Measurements from ENCODE around the gene STK10. TPM values are rescaled to one million over a fixed set of nuclear protein-coding genes. Genes with fewer than 3 reads are reported as not detected.
"Not testable (repeated sequence)": the region's sequence is repeated elsewhere in the genome, so short reads cannot be mapped to it uniquely, and the experiment has no call there.

STK10 gene
- total RNA-seq, 1 donor from 2014 or later, result 23.5 TPM

GRCh38 chr5:172165465-172165864 is 22.6 kb downstream of the STK10 start:
- no peak for DNase-seq (ENCODE audit: low read depth)

GRCh38 chr5:172164769-172165212 is 23.2 kb downstream of the STK10 start:
- no peak for DNase-seq (ENCODE audit: low read depth)

GRCh38 chr5:172163346-172163745 is 24.7 kb downstream of the STK10 start:
- DNase-seq (ENCODE audit: low read depth), result no peak

- DNase-seq (ENCODE audit: low read depth), result no peak
Observed at GRCh38 chr5:172162987-172163343, 25.1 kb downstream of the STK10 start.

GRCh38 chr5:172162323-172162986 is 25.6 kb downstream of the STK10 start:
- no peak for DNase-seq (ENCODE audit: low read depth)

GRCh38 chr5:172160506-172160905 is 27.5 kb downstream of the STK10 start:
- DNase-seq (ENCODE audit: low read depth), result no peak

- no peak for DNase-seq (ENCODE audit: low read depth)
Observed at GRCh38 chr5:172159016-172159415, 29.0 kb downstream of the STK10 start.

- DNase-seq (ENCODE audit: low read depth), result peak; percentile 51
Observed at GRCh38 chr5:172156541-172156994, 31.5 kb downstream of the STK10 start.

- DNase-seq (ENCODE audit: low read depth), result not testable (repeated sequence)
Observed at GRCh38 chr5:172155101-172155500, 32.9 kb downstream of the STK10 start.

- no peak for DNase-seq (ENCODE audit: low read depth)
Observed at GRCh38 chr5:172153695-172154094, 34.3 kb downstream of the STK10 start.

- DNase-seq (ENCODE audit: low read depth), result no peak
Observed at GRCh38 chr5:172151661-172152210, 36.3 kb downstream of the STK10 start.

- DNase-seq (ENCODE audit: low read depth), result no peak
Observed at GRCh38 chr5:172150514-172151425, 37.3 kb downstream of the STK10 start.

- not testable (repeated sequence) for DNase-seq (ENCODE audit: low read depth)
Observed at GRCh38 chr5:172149481-172149880, 38.5 kb downstream of the STK10 start.

GRCh38 chr5:172149073-172149472 is 39.0 kb downstream of the STK10 start:
- no peak for DNase-seq (ENCODE audit: low read depth)

GRCh38 chr5:172148381-172148780 is 39.6 kb downstream of the STK10 start:
- no peak for DNase-seq (ENCODE audit: low read depth)

- no peak for DNase-seq (ENCODE audit: low read depth)
Observed at GRCh38 chr5:172147857-172148256, 40.2 kb downstream of the STK10 start.

GRCh38 chr5:172146748-172147092 is 41.3 kb downstream of the STK10 start:
- no peak for DNase-seq (ENCODE audit: low read depth)

- no peak for DNase-seq (ENCODE audit: low read depth)
Observed at GRCh38 chr5:172145870-172146747, 41.9 kb downstream of the STK10 start.

- DNase-seq (ENCODE audit: low read depth), result no peak
Observed at GRCh38 chr5:172144931-172145869, 42.8 kb downstream of the STK10 start.

GRCh38 chr5:172144291-172144815 is 43.7 kb downstream of the STK10 start:
- DNase-seq (ENCODE audit: low read depth), result no peak
